Astrocyte of the hippocampus (primary cell): Measurements from ENCODE around the gene CEP43.
A peak's percentile ranks its signal among the peaks of the same experiment; 100 is the strongest.

Experiments used
- DNase-seq: peaks from one replicate; pipeline ENCODE4 v3.0.0; 2011; ENCODE audit warnings: low read depth, low spot score

Gene CEP43, protein sequence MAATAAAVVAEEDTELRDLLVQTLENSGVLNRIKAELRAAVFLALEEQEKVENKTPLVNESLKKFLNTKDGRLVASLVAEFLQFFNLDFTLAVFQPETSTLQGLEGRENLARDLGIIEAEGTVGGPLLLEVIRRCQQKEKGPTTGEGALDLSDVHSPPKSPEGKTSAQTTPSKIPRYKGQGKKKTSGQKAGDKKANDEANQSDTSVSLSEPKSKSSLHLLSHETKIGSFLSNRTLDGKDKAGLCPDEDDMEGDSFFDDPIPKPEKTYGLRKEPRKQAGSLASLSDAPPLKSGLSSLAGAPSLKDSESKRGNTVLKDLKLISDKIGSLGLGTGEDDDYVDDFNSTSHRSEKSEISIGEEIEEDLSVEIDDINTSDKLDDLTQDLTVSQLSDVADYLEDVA

DNA sequence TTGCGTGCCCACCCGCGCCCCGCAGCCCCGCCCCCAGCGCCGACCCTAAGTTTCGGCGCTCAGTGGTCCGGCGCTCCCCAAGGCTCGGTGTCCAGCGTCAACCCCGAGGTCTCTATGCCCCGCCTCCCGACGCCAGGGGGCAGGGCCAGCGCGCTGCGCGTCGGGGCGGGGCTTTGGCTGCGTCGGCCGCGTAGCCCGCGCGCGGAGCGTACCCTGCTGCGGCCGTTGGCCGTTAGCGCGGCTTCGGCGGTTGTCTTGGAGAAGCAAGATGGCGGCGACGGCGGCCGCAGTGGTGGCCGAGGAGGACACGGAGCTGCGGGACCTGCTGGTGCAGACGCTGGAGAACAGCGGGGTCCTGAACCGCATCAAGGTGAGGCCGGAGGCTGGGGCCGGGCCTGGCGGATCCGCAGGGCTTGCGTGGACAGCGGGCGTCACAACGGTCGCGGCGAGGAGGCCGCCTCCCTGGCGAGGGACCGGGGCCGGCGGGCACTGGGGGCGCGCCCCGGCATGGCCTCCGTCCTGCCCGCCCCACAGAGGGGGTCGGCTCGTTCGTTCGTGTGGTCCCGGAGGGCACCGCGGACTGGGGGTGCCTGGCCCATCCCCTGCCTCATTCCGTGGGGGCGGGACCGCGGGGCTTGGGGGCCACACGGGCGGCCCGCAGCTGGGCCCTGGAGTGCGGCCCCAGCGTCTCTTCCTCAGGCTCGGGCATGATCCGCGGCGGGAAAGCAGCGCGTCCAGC is at the start of gene CEP43:
Gene CEP43, plus strand, starts transcription at position 253 of the 739 bp plus-strand sequence. Its CDS starts 16 bp downstream, at position 269.
- DNase-seq, result peak; percentile 99

DNA sequence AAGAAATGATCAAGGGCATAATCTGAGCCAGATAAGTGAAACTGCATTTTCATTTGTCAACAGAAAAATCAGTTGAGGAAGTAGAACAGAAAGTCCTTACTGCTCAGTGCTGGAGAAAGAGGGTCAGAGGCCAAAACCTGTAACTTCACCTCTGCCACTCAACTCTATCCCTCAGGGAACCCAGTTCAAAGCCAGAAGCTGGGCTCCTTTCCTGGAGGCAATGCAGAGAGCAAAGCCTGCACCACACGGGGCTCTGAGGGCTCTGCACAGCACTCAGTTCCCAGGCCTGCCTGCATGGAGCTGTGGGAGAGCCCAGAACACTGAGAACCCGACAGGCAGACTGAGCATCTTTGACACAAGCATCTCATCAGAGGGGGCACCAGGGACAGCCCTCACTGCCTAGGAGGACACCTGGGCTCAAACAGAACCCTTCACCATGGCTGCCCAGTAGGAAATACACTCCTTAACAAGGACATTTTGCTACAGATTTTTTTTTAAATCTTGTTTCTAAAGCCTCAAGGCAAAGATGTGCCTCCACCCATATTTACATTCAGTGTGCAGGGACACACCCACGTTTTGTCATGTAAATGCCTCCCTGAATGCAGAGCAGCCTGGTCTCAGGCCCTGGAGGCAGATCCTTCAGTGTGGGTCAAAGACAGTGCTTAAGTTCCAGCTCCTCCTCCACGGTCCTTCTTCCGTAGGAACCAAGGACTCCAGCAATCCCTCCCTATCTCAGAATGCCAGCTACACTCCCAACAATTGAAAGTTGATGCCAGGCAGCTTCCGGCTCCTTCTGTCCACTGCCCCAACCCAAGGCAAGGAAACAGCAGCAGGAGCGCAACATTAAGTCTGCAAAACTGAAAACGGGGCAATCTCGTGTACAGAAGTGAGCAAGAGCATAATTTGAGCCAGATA is 49.4 kb upstream of the CEP43 start:
- DNase-seq, result no peak

DNA sequence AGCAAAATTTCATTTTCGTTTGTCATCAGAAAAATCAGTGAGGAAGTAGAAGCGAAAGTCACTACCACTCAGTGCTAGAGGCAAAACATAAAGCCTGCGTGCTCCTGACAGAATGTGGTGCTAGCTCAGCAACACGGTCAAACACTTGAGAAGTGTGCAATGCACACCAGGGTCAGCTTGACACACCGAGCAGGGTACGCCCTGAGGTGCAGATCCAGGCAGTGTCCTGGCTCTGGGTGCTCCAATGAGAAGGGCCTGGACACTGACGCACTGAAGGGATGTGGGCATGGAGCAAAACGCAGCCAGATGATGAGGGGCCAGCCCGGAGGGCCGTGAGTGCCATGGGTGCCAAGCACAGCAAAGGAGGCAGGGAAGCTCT is 48.8 kb upstream of the CEP43 start:
- DNase-seq, result no peak

DNA sequence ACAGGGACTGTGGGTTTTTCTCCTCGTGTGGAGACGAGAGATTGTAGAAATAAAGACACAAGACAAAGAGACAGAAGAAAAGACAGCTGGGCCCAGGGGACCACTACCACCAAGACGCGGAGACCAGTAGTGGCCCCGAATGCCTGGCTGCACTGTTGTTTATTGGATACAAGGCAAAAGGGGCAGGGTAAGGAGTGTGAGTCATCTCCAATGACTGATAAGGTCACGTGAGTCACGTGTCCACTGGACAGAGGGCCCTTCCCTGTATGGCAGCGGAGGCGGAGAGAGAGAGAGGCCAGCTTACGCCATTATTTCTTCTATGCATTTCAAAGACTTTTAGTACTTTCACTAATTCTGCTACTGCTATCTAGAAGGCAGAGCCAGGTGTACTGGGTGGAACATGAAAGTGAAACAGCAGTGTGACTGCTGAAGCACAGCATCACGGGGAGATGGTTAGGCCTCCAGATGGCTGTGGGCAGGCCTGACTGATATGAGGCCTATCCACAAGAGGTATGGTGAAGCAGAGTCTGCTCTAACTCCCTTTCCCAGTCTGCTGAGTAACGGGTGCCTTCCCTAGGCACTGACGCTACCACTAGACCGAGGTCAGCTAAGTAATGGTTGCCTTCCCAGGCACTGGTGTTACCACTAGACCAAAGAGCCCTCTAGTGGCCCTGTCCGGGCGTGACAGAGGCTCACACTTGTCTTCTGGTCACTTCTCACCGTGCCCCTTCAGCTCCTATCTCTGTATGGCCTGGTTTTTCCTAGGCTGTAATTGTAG is 48.1 kb upstream of the CEP43 start:
- DNase-seq, result peak; percentile 54

DNA sequence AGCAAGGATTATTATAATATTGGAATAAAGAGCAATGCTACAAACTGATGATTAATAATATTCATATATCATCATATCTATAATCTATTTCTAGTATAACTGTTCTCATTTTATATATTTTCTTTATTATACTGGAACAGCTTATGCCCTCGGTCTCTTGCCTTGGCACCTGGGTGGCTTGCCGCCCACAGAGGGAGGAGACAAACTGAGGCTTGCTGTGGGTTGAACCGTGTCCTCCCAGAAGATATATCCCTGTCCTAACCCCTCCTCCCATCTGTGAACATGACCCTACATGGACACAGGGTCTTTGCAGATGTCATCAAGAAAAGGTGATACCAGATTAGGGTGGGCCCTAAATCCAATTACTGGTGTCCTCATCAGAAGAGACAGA is 47.5 kb upstream of the CEP43 start:
- no peak for DNase-seq

DNA sequence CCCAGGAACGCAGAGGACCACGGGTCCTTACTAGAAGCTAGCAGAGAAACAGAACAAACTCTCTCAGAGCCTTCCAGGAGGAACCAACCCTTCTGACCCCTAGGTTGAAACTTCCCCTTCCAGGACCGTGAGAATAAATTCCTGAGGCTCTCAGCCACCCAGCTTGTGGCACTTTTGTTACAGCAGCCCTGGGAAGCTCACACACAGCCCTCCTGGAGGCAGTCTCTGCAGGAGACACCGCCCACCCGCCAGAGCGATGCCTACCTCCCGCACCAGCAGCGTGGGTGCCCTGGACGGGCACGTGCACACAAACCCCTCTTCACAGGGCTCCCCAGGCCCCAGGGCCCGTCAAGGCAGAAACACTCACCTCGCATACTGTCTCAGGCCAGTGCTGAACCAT is 47.1 kb upstream of the CEP43 start:
- DNase-seq, result no peak

DNA sequence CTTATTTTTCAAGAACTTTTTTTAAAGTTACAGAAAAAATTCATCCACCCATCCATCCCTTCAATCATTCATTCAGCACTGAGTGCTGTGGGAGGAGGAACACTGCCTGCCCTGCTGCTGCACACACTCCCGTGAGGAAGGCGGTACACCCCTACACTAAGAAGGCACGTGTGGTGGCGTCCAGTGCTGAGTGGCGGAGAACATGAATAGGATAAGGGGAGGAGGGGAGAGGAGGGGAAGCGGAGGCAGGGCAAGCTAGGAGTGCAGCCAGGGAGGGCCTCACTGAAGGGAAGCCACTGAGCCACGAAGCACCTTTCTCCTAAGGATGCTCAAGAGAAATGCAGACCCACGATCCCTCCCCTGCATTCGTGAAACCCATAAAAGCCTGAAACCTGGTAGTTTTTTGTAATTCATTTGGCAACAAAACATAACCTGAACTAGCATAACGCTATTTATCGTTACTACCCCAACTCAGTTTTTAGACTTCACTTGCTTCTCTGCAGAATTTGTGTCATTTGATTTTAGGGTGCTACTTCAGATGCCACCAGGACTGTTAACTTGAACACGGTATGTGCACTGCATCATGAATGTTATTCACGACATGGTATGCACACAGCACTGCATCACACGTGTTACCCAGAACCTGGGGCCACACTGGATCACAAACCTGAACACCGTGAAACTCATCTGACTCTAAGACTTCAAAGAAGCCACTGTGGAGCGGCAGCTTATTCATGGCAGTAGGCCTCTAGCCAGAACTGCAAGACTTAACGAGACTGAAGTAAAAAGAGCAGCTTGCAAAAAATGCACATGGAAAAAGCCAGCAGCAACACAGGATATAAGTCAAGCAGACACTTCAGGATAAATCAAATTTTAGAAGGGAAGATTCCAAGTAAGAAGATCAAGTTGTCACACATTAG is 46.4 kb upstream of the CEP43 start:
- DNase-seq, result peak; percentile 24

DNA sequence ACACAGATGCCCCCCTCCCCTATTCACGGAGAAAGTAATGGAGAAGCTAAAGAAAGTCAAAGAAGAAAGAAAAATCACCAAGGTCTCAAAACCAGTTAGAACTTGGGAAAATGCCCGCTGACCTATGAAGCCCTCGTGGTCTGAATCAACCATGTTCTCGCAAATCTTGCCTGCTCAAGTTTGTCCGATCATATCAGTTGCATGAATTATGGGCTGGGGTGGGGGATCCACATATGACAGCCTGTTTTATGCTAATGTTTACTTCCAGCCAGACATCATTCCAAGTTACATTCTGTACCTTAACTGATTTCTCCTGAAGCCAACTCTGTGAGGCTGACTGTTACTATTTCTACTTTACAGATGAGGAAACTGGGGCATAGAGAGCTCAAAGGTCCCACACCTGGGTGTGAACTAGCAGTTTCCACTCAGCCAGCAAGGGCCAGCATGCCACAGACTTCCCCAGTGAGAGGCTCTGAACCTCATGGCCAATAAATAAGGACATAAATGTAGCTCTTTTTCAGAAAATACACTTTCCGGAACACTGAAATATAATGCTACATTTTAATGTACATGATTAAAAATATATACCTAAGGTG is 45.0 kb upstream of the CEP43 start:
- no peak for DNase-seq

DNA sequence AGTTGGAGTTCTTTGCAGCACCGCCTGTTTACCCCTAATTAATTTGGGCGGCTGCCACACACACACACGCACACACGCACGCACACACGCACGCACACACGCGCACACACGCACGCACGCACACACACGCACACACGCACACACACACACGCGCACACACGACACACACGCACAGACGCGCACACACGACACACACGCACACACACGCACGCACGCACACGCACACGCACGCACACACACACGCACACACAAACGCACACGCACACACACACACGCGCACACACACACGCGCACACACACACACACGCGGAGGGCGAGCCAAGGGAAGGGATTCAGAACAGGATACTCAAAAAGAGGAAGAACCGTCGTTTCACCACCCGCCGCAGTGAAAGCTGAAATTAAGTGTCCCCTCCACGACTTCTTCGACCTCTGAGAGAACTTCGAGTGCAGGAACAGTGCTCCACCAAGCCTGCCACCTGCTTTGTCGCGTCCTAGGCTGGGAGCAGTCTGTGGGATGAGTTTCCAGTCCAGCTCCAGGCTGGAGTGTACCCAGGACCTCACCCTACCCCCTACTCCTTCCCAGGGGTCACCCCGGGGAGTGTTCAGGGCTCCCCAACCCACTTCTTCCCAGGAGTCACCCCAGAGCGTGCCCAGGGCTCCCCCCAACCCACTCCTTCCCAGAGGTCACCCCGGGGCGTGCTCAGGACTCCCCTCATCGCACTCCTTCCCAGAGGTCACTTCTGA is 43.9 kb upstream of the CEP43 start:
- peak; percentile 13 for DNase-seq

DNA sequence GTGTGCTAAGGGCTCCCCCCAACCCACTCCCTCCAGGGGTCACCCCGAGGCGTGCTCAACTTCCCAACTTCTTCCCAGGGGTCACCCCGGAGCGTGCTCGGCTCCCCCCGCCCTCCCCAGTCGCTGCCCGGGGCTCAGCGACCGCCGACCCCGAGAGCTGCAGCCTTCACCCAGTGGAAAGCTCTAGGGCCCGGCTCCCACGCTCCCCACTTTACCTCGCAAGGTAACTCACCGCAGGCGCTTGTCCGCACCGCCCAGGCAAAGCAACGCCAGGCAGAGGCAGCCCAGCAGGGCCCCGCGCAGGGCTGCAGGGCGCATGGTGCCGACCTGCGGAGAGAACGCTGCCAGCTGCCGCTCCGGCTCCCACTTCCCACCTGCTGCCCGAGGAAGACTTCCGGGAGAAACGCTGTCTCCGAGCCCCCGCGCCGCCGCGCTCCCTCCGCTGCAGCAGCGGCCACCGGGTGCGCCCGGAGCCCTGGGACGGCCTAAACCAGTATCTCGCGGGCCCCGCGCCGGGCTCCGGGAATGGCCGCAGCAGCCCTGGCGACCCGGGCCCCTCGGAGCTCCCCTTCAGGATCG is 43.2 kb upstream of the CEP43 start:
- DNase-seq, result no peak

DNA sequence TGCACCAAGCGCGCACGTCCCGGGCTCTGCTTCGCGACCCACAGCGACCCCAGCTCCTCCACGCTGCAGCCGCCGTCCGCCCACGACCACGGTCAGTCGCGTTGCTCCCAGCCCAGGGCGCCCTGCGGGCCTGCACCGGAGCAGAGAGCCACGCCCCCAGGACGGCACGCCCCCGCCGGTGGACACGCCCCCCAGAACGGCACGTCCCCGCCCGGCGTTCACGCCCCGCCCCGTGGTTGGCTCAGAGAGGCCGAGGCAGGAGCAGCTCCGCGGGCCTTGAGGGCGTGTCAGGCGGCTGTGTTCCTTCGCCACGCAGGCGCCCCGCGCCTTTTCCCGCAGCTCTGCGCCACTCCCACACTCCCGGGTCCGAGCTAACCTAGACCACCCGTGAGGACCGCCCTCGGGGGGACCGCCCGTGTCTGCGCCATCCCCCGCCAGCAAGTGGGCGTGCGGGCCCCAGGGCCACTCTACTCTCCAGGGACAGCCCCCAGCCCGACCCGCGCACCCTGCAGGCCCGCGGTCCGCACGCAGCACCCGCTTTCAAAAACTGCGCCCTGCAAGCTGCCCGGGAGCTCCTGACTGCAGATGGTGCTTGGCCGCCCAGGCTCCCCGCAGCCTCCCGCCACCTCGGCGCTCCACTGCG is 42.6 kb upstream of the CEP43 start, which contains the start of gene RNASET2:
Gene RNASET2, minus strand, starts transcription at position 107 of the 643 bp plus-strand sequence. CDS start 368 bp downstream, outside the sequence.
- DNase-seq, result peak; percentile 97

DNA sequence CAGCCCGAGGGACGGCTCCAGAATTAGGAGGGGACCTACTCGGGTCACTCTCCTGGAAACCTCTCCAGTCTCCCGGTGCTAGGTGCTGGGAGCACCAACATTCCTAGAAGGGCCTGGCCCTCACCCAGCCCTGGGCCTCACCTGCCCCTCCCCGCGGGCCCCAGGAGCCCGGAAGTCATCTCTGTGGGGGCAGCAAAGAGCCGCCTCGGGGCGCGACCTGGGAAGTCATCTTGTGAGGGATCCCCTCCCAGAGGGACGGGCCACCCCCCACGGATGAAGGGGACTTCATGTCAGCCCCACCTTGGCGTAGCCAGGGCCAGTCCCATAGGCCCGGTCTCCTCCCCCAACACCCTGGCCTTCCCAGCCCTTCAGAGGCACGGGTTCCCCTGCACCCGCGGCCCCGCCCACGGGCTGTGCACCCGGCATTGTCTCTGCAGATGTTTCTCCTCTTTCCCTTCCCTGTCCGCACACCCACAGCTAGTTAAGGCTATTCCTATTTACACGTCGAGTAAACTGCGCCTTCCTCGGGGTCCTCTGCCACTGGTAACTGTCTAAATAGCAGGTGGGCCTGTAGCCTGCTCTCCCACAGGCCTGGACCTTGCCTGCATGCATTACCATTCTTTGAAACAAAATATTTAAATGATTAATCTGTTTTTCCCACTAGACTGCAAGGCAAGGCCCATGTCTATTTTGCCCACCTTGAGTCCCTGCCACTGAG is 42.0 kb upstream of the CEP43 start:
- DNase-seq, result peak; percentile 16

DNA sequence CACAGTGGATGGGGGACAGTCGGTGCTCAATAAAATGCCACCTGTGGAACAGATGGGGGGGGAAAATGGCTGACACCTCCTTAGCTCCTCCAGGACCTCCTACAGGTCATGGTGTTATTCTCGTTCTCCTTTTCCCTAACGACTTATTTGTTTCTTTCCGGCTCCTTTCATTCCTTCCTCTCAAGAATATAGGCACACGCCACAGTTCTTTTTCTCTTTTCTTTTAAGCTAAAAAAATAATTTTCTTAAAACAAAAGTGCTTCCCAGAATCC is 41.5 kb upstream of the CEP43 start:
- no peak for DNase-seq

DNA sequence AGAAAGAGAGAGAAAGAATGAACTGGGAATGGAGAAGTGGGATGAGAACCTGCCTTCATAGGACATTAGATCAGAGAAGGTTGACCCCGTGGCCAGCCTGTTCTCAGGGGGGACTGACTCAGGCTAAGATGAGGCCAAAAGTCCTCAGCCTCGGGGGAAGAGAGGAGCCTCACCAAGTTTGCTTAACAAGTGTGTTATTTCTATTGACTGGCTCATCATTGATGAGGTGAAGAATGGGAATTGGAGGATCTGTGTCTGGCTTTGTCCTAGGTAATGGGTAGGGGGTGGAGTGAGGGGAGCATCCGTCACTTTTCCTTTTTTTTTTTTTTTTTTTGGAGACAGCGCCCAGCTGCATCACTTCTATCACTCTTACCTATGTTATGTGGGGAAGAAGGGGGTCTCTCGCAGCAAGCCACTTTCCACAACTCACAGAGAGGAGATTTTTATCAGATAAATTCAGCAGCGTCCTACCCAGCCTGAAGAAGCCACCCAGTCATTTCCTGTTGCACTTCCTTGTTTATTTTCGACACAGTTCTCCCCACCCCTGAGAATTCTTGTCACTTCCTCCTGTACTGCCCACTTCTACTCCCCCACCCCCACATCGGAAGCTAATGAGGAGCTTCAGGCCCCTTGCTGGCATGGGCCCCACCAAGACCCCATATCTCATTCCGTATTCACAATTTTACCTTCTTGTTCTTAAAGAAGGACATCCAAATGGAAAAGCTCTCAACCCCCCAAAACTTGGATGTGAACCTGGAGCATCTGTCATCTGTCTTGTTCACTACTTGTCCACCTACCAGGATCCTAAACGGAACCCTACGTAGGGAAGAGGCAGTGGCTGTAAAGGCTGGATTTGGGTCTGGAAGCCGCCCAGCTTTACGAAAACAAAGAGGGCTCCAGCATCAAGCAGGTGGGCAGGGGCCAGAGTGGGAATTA is 40.0 kb upstream of the CEP43 start:
- DNase-seq, result no peak

DNA sequence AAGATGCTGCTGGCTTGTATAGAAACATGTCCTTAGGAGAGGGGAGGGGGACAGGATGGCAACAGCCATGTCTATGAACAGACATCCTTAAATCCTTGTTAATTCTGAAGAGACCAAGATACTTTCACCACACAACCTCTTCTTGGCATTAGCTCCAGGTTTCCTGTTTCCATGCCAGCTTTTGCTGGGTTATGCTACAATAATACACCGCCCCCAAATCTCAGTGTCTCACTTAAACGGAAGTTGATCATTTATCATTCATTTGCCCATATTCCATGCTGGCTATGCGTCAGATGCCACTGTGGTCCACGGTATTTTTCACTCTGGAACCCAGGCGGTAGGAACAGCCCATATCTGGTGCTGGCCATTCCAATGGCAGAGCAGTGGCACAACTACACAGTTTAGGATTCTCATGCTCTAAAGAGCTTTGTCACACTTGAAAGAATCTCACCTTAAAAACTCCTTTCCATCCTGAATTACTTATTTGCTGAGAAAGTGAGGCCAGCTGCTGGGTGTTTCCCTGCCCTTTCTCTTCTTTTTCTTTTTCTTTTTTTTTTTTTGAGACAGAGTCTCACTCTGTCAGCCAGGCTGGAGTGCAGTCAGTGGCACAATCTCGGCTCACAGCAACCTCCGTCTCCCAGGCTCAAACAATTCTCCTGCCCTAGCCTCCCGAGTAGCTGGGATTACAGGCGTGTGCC is 39.1 kb upstream of the CEP43 start:
- DNase-seq, result no peak

DNA sequence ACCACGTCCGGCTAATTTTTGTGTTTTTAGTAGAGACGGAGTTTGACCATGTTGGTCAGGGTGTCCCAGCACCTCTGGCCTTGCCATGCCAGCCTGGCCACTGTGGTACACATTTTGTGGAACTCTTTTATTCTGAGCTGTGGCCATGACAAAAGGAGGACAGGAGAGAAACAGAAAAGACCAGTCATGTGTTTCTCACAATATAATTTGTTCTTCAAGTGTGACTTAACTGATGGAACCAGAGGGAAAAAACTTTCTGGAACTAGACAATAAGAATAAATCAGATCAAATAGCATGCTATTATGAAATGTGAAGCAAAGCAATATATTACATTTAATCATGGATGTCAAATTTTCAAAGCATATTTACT is 38.6 kb upstream of the CEP43 start:
- DNase-seq, result no peak
